GM23338 (cell line): Measurements from ENCODE around the gene RPS14. TPM values are rescaled to one million over a fixed set of nuclear protein-coding genes. Genes with fewer than 3 reads are reported as not detected.
A peak's percentile ranks its signal among the peaks of the same experiment; 100 is the strongest.

Experiments
- ATAC-seq: fragments of 200-7000 bp; cut with Tn5 transposase; 3 replicates; pipeline ENCODE4 v1.9.1; 2020
- DNase-seq: peaks from one replicate; pipeline ENCODE4 v3.0.0-alpha.2; 2015; ENCODE audit warnings: low spot score
- H2AFZ ChIP-seq: fragments of 200-600 bp; sonication (generic); 2 replicates; pipeline ENCODE4 v1.8.0; 2016; ENCODE audit warnings: antibody characterized with exemption, mild to moderate bottlenecking, moderate library complexity
- H3F3A ChIP-seq: fragments of 200-600 bp; sonication (generic); replicated peaks from 2 replicates; pipeline ENCODE4 v1.8.0; 2017; ENCODE audit warnings: antibody characterized with exemption, mixed run types, low read depth
- H3K27ac ChIP-seq: fragments of 200-600 bp; sonication (generic); 2 replicates; pipeline ENCODE4 v1.6.1; 2016; ENCODE audit warnings: low read depth
- H3K27me3 ChIP-seq: fragments of 200-600 bp; sonication (generic); 2 replicates; pipeline ENCODE4 v1.8.0; 2016; ENCODE audit warnings: mild to moderate bottlenecking, mixed run types, moderate library complexity; ENCODE audit not compliant: insufficient read depth
- H3K36me3 ChIP-seq: fragments of 200-600 bp; sonication (generic); 2 replicates; pipeline ENCODE4 v1.8.0; 2016; ENCODE audit warnings: mild to moderate bottlenecking; ENCODE audit not compliant: insufficient read depth
- H3K4me1 ChIP-seq: fragments of 200-600 bp; sonication (generic); 2 replicates; pipeline ENCODE4 v1.8.0; 2016; ENCODE audit warnings: mild to moderate bottlenecking, moderate library complexity; ENCODE audit not compliant: insufficient read depth
- H3K4me2 ChIP-seq: fragments of 200-600 bp; sonication (generic); 2 replicates; pipeline ENCODE4 v1.7.1; 2017; ENCODE audit warnings: mixed run types
- H3K4me3 ChIP-seq: fragments of 200-600 bp; sonication (generic); 2 replicates; pipeline ENCODE4 v1.6.1; 2016; ENCODE audit warnings: mixed run types
- H3K79me2 ChIP-seq: fragments of 200-600 bp; sonication (generic); replicated peaks from 2 replicates; pipeline ENCODE4 v1.8.0; 2017; ENCODE audit warnings: mild to moderate bottlenecking; ENCODE audit not compliant: insufficient read depth
- H3K9me2 ChIP-seq: fragments of 200-600 bp; sonication (generic); 2 replicates; pipeline ENCODE4 v1.8.0; 2017; ENCODE audit not compliant: insufficient read depth
- H4K20me1 ChIP-seq: fragments of 200-600 bp; sonication (generic); replicated peaks from 2 replicates; pipeline ENCODE4 v1.8.0; 2017; ENCODE audit warnings: mild to moderate bottlenecking; ENCODE audit not compliant: insufficient read depth
- H3K27ac Mint-ChIP-seq: 2 replicates; pipeline ENCODE4 v1.8.0; 2020; ENCODE audit warnings: inconsistent platforms, mild to moderate bottlenecking, moderate library complexity, mixed read lengths
- H3K27me3 Mint-ChIP-seq: 3 replicates; pipeline ENCODE4 v1.8.0; 2022; ENCODE audit warnings: low read depth, mild to moderate bottlenecking, moderate library complexity, mixed read lengths, inconsistent platforms; ENCODE audit not compliant: insufficient read depth, poor library complexity
- H3K36me3 Mint-ChIP-seq: 3 replicates; pipeline ENCODE4 v1.8.0; 2021; ENCODE audit warnings: low read depth, mild to moderate bottlenecking, inconsistent platforms, moderate library complexity, mixed read lengths
- H3K4me1 Mint-ChIP-seq: 3 replicates; pipeline ENCODE4 v1.8.0; 2020; ENCODE audit warnings: mild to moderate bottlenecking, inconsistent platforms, mixed read lengths
- H3K4me3 Mint-ChIP-seq: 3 replicates; pipeline ENCODE4 v1.8.0; 2021; ENCODE audit warnings: moderate library complexity, mild to moderate bottlenecking, inconsistent platforms, mixed read lengths
- H3K9me3 Mint-ChIP-seq: 3 replicates; pipeline ENCODE4 v1.8.0; 2020; ENCODE audit warnings: moderate library complexity, mild to moderate bottlenecking, inconsistent platforms, mixed read lengths
- CREB1 ChIP-seq: fragments of 250-450 bp; sonication (Bioruptor Pico); IDR thresholded peaks from 2 replicates; pipeline ENCODE4 v1.5.0; 2020; ENCODE audit warnings: low read depth, mild to moderate bottlenecking, moderate library complexity
- CTCF ChIP-seq, 2 experiments: fragments of 200-600 bp in 1 of 2; sonication (generic) in 1 of 2; conservative IDR thresholded peaks; 2 replicates each; pipeline versions ENCODE4 v1.5.1 to v1.6.1; 2016 to 2017; ENCODE audit warnings: antibody characterized with exemption in 2 of 2, low read depth in 2 of 2, mild to moderate bottlenecking in 2 of 2, moderate library complexity in 1 of 2
- EZH2 ChIP-seq: fragments of 200-600 bp; sonication (generic); IDR thresholded peaks from one replicate; pipeline ENCODE4 v1.8.0; 2017; ENCODE audit warnings: antibody characterized with exemption, mild to moderate bottlenecking, low read depth; ENCODE audit not compliant: unreplicated experiment
- EZH2phosphoT487 ChIP-seq: fragments of 200-600 bp; sonication (generic); IDR thresholded peaks from one replicate; pipeline ENCODE4 v1.8.1; 2018; ENCODE audit warnings: antibody characterized with exemption; ENCODE audit not compliant: unreplicated experiment
- NANOG ChIP-seq: IDR thresholded peaks from 2 replicates; pipeline ENCODE4 v1.6.1; 2016; ENCODE audit warnings: antibody characterized with exemption, borderline replicate concordance
- POLR2AphosphoS5 ChIP-seq: IDR thresholded peaks from 2 replicates; pipeline ENCODE4 v1.6.1; 2016; ENCODE audit warnings: antibody characterized with exemption, low read depth
- STAT1 ChIP-seq: IDR thresholded peaks from one replicate; pipeline ENCODE4 v1.6.1; 2016; ENCODE audit warnings: antibody characterized with exemption; ENCODE audit not compliant: unreplicated experiment
- ZNF114 ChIP-seq: fragments of 250-450 bp; sonication (Bioruptor Pico); IDR thresholded peaks from 2 replicates; pipeline ENCODE4 v1.5.0; 2020; ENCODE audit warnings: mild to moderate bottlenecking, moderate library complexity
- ZNF331 ChIP-seq: fragments of 250-450 bp; sonication (Bioruptor Pico); IDR thresholded peaks from 2 replicates; pipeline ENCODE4 v1.5.0; 2020; ENCODE audit warnings: low read depth, mild to moderate bottlenecking, moderate library complexity
- polyA plus RNA-seq: library from polyadenylated mRNA; unstranded; fragments of >200 nt; fragmentation: Nextera tagmentation; extraction: Ambion mirVana; gene quantifications from 2 replicates; pipeline ENCODE4 v1.2.1, GENCODE V29; 2016
- total RNA-seq: library from RNA; depleted of rRNA; stranded (reverse); fragments of >200 nt; shearing (Covaris generic); gene quantifications from 2 replicates; pipeline ENCODE4 v1.2.3, GENCODE V29; 2014
- TF ChIP-seq, protein P1 (sequence below): fragments of 250-450 bp; sonication (Bioruptor Pico); IDR thresholded peaks from 2 replicates; pipeline ENCODE4 v1.5.0; 2020; ENCODE audit warnings: mild to moderate bottlenecking, moderate library complexity
- TF ChIP-seq, protein P2 (sequence below): IDR thresholded peaks from one replicate; pipeline ENCODE4 v1.6.1; 2018; ENCODE audit warnings: antibody characterized with exemption; ENCODE audit not compliant: unreplicated experiment

RPS14 gene
- total and polyA plus RNA-seq, 2 experiments from 2014 or later = 1,443 to 2,790 TPM

- peak; percentile 77 for TF ChIP-seq CREB1 (CRISPR knock-in tag)
Measured at GRCh38 chr5:150449517-150450339, at the start of gene RPS14 (continued).

GRCh38 chr5:150498971-150499370 lies 49.4 kb upstream of the RPS14 start:
- DNase-seq = no peak
- H3F3A ChIP-seq = 0 out of 2 replicates have a peak, but pooled peaks cover 2% of the 10 kb centered on the region
- no peak for ATAC-seq
- H3K4me3 Mint-ChIP-seq = peak overlapping the region; percentile 47; the same call in 2 of the 3 replicates
- H3K27me3 ChIP-seq = no peaks in the 10 kb centered on the region
- H3K27ac Mint-ChIP-seq = peak overlapping the region; percentile 91; the same call in 1 of the 2 replicates
- 0 out of 3 replicates have a peak, but pooled peaks cover 9% of the 10 kb centered on the region for H3K36me3 Mint-ChIP-seq
- peak overlapping the region; percentile 46; the same call in 1 of the 2 replicates for H3K4me2 ChIP-seq
- peaks cover 23% of the 10 kb centered on the region for H3K4me1 ChIP-seq
- H3K9me3 Mint-ChIP-seq = no peaks in the 10 kb centered on the region
- H3K9me2 ChIP-seq = no peaks in the 10 kb centered on the region
- H3K4me1 Mint-ChIP-seq = peaks cover 63% of the 10 kb centered on the region
- peaks cover 20% of the 10 kb centered on the region for H3K27me3 Mint-ChIP-seq
- no peak overlapping the region for H2AFZ ChIP-seq
- no peak overlapping the region for H3K27ac ChIP-seq
- H3K79me2 ChIP-seq = peaks cover 100% of the 10 kb centered on the region
- no peak overlapping the region for H3K4me3 ChIP-seq
- peaks cover 23% of the 10 kb centered on the region for H4K20me1 ChIP-seq
- no peaks in the 10 kb centered on the region; the same call in 1 of the 2 replicates for H3K36me3 ChIP-seq
- TF ChIP-seq ZNF114 (CRISPR knock-in tag) (no peak), NANOG (no peak), EZH2phosphoT487 (no peak), CREB1 (CRISPR knock-in tag) (no peak), EZH2 (no peak), STAT1 (no peak), POLR2AphosphoS5 (no peak), CTCF (conservative IDR thresholded peaks at IDR 0.05; ENCODE audit: low read depth in 2 of 2) (no peak), ZNF331 (CRISPR knock-in tag) (no peak)
- TF ChIP-seq, protein P1, sequence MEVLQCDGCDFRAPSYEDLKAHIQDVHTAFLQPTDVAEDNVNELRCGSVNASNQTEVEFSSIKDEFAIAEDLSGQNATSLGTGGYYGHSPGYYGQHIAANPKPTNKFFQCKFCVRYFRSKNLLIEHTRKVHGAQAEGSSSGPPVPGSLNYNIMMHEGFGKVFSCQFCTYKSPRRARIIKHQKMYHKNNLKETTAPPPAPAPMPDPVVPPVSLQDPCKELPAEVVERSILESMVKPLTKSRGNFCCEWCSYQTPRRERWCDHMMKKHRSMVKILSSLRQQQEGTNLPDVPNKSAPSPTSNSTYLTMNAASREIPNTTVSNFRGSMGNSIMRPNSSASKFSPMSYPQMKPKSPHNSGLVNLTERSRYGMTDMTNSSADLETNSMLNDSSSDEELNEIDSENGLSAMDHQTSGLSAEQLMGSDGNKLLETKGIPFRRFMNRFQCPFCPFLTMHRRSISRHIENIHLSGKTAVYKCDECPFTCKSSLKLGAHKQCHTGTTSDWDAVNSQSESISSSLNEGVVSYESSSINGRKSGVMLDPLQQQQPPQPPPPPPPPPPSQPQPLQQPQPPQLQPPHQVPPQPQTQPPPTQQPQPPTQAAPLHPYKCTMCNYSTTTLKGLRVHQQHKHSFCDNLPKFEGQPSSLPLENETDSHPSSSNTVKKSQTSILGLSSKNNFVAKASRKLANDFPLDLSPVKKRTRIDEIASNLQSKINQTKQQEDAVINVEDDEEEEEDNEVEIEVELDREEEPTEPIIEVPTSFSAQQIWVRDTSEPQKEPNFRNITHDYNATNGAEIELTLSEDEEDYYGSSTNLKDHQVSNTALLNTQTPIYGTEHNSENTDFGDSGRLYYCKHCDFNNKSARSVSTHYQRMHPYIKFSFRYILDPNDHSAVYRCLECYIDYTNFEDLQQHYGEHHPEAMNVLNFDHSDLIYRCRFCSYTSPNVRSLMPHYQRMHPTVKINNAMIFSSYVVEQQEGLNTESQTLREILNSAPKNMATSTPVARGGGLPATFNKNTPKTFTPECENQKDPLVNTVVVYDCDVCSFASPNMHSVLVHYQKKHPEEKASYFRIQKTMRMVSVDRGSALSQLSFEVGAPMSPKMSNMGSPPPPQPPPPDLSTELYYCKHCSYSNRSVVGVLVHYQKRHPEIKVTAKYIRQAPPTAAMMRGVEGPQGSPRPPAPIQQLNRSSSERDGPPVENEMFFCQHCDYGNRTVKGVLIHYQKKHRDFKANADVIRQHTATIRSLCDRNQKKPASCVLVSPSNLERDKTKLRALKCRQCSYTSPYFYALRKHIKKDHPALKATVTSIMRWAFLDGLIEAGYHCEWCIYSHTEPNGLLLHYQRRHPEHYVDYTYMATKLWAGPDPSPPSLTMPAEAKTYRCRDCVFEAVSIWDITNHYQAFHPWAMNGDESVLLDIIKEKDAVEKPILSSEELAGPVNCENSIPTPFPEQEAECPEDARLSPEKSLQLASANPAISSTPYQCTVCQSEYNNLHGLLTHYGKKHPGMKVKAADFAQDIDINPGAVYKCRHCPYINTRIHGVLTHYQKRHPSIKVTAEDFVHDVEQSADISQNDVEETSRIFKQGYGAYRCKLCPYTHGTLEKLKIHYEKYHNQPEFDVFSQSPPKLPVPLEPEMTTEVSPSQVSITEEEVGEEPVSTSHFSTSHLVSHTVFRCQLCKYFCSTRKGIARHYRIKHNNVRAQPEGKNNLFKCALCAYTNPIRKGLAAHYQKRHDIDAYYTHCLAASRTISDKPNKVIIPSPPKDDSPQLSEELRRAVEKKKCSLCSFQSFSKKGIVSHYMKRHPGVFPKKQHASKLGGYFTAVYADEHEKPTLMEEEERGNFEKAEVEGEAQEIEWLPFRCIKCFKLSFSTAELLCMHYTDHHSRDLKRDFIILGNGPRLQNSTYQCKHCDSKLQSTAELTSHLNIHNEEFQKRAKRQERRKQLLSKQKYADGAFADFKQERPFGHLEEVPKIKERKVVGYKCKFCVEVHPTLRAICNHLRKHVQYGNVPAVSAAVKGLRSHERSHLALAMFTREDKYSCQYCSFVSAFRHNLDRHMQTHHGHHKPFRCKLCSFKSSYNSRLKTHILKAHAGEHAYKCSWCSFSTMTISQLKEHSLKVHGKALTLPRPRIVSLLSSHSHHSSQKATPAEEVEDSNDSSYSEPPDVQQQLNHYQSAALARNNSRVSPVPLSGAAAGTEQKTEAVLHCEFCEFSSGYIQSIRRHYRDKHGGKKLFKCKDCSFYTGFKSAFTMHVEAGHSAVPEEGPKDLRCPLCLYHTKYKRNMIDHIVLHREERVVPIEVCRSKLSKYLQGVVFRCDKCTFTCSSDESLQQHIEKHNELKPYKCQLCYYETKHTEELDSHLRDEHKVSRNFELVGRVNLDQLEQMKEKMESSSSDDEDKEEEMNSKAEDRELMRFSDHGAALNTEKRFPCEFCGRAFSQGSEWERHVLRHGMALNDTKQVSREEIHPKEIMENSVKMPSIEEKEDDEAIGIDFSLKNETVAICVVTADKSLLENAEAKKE (CRISPR knock-in tag) = no peak
- TF ChIP-seq, protein P2, sequence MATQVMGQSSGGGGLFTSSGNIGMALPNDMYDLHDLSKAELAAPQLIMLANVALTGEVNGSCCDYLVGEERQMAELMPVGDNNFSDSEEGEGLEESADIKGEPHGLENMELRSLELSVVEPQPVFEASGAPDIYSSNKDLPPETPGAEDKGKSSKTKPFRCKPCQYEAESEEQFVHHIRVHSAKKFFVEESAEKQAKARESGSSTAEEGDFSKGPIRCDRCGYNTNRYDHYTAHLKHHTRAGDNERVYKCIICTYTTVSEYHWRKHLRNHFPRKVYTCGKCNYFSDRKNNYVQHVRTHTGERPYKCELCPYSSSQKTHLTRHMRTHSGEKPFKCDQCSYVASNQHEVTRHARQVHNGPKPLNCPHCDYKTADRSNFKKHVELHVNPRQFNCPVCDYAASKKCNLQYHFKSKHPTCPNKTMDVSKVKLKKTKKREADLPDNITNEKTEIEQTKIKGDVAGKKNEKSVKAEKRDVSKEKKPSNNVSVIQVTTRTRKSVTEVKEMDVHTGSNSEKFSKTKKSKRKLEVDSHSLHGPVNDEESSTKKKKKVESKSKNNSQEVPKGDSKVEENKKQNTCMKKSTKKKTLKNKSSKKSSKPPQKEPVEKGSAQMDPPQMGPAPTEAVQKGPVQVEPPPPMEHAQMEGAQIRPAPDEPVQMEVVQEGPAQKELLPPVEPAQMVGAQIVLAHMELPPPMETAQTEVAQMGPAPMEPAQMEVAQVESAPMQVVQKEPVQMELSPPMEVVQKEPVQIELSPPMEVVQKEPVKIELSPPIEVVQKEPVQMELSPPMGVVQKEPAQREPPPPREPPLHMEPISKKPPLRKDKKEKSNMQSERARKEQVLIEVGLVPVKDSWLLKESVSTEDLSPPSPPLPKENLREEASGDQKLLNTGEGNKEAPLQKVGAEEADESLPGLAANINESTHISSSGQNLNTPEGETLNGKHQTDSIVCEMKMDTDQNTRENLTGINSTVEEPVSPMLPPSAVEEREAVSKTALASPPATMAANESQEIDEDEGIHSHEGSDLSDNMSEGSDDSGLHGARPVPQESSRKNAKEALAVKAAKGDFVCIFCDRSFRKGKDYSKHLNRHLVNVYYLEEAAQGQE = no peak
